GM03348 (cell line): ENCODE measurements around the gene AGPAT4.
"Not testable (repeated sequence)": the region's sequence is repeated elsewhere in the genome, so short reads cannot be mapped to it uniquely, and the experiment has no call there.

Experiments
- DNase-seq: peaks from one replicate; pipeline ENCODE4 v3.0.0; 2012; ENCODE audit warnings: low spot score

AGPAT4 gene

DNA sequence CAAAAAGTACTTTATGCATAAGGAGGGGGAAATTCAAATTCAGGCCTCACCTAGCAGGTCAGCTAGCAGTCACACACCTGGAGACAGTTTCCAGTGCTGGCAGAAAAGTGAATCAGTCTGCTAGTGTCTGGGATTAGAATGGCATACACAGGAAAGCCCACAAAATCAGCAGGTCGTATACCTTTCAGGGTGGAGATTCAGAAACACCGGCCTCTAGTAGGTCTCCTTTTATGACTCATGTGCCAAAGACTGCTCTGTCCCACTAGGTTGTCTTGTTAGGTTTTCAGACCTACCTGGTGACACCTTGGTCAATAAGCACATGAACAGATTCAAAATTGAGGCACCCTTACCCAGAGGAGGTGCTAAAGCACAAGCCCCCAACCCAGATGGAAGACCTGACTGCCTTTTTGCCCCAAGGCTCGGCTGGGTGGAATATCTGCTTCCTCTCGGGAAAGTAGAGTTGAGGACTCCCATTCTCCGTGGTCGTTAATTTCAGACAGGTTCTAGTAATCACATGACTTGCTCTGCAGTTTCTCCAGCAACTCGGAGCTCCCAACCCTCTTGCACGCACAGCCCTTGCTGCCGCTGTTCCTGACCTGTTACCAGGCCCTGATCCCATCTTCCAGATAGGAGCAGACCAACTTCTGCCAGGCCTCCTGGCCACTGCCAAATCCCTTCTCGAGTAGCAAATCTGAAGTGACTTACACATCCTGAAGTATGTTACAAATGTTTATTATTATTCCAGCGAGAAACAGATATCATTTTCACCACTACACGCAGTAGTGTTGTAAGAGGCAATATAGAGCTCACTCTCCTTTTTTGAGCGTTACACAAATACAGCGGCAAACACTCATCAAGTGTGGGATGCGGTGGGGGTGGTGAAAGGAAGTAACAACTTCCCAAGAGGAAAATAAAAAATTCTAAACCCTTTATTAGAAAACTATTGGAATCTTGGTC is 46.6 kb downstream of the AGPAT4 start:
- DNase-seq = no peak

DNA sequence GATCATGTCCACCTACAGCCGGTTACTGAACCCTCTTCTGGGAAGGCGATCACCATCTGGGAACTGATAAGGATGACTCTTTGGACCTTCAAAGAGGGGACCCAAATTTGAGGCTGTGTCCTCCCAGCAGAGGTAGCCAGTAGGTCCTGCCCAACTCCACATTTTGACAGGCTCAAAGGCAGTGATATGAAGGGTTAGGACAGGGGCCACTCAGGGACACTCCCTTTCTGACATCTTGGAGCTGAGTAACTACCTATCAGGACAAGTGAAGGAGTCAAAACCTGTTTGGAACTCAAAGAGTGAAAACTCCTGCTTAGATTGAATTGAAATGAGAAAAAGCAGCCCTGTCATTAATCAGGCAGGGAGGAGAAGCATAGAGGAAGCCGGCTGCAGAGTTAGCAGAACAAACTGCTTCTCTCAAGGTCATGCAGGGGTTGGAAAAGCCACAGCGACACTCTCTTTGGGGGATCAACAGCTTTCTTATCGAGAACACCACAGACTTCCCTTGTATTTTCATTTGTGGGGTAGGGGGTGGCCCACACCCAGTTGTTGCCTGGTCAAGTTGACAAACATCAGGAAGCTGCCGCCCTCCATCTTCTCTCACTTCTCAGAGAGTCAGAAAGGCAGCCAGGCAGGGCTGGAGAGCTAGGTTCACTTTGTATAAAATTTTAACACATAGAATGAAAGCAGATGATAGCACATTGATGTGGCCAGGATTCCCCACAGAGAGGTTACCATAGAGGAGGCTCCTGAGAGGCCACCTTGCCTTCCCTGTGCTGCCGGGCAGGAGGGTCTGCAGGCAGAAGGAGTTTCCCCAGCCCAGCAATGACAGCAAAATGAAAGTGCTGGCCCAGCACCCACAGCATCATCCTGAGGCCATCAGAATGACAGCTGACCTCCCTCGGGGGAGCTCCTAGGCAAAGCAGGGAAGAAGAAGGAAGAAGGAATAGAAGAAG is 47.6 kb downstream of the AGPAT4 start:
- DNase-seq = no peak

DNA sequence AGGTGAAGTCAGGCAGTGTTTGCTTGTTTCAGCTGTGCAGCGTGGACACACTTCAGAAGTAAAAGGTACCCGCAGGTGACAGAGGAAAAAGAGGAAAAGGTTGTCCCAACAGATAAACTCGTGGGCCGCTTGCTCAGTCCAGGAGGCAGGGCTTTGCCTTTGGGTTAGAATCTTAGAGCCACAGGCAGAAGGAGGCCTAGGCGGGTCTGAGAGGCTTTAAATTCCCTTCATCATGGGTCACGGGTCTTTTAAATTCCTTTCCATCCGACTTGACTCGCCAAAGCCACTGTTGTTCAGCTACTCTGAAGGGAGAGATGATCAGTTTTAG is 48.2 kb downstream of the AGPAT4 start:
- DNase-seq = no peak

DNA sequence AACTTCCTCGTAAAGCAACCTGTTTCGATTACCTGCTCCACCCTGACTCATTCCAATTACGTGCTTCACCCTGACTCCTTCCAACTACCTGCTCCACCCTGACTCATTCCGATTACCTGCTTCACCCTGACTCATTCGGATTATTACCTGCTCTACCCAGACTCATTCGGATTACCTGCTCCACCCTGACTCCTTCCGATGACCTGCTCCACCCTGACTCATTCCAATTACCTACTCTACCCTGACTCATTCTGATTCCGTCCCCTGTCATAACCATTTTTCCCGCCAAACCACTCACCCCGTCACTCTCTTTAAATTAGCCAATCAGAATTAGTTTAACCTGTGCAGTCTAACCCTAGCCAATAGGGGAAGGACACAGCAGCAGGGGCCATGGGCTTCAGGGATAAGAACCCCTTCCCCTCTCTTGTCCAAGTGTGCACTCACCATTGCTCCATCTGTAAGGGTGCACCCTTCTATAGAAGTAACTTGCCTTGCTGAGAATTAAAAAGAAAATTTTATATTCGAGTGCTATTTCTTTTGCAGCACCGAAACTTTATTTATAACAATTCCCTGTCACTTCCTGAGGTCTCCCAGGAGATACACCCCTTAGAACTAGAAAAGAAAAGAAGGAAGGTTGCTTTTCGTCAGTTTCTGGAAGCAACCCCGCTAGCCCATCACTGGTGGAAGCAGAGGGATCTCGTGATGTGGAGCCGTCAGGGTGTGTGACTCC is 48.7 kb downstream of the AGPAT4 start:
- DNase-seq = not testable (repeated sequence)

DNA sequence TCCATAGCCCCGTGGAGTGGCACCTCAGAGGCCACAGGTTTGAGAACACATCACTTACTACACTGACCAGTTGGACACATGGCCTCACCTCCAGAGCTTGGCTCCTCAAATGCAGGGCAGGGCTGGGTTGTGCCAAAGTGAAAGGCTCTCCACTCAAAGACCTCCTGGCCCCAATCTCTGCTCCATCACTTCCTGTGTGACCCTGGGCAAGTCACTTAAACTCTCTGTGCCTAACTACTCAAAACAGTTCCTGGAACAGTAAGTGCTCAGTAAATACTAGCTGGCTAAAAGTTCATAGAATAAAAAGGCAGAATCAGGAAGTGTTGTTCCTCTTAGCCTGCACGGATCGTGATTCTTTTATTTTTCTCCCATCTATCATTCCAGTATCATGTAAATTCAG is 50.2 kb downstream of the AGPAT4 start:
- DNase-seq = no peak

DNA sequence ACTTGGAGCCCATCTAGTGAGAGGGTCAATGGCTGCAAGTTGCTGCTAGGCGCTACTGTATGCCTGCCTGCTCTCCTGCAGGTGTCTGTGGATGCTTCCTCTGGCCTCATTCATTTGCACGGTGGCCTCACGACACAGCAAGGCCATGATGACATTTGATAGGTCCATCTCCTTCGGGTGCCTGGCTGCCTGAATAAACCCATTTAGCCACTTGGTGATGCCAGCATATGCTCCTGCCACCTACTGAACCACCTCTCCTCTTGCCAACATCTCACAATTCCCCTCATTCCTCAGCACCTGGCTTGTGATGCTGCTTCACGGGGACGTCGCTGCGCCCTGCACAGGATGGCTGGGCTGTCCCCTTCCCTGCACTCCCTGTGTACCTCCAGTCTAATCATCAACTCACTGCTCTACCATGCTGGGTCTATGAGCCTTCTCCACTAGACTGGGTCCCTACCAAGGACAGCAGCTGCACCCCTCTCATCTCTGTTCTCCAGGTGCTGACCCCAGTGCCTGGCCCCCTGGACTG is 51.1 kb downstream of the AGPAT4 start:
- no peak for DNase-seq

DNA sequence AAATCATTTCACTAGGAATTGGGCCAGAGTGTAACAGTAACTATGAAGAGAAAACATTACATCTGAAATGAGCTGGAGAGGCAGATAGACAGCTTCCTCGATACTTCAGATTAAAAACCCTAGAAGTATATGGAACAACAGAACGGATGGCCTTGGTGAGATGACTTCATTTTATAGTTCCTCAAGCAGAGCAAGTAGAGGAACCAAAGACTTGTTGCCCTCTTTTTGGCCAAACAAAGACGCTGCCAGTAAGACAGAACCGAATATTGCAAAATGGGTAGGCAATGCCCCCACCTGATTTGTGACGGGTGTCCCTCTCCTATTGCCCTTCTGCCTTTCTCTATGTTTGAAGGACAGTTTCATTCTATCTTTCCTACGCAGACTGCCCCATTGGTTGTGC is 53.5 kb downstream of the AGPAT4 start:
- DNase-seq = no peak

DNA sequence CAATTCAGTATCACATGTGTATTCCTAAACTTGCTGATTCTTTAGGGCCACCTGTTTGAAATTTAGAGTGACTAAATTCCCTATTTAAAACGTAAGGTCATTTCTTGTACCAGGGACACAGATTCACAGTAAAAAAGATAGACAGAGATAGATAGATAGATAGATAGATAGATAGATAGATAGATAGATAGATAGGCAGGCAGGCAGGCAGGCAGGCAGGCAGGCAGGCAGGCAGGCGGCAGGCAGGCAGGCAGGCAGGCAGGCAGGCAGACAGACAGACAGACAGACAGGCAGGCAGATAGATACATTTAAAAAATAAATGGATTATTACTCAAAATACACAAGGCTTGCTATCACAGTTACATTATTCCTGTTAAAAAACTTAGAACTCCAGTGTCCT is 54.2 kb downstream of the AGPAT4 start:
- DNase-seq = no peak

DNA sequence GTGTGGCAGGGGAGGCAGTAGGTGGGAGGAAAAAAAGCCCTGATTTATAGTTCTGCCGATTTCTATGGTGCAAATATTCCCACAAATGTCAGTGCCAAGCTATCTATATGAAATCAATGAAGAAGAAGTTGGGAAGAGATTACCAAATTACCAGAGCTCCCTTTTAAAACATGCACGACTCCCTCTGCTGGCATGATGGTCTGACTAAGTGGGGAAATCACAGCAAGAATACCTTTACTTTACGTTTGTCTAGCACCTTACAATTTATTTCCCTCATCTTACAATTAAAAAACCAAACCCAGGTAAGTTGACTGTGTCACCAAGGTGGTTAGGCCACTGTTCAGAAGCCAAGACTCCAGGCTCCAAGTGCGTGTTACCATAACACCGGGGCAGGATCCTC is 55.6 kb downstream of the AGPAT4 start:
- DNase-seq = no peak

DNA sequence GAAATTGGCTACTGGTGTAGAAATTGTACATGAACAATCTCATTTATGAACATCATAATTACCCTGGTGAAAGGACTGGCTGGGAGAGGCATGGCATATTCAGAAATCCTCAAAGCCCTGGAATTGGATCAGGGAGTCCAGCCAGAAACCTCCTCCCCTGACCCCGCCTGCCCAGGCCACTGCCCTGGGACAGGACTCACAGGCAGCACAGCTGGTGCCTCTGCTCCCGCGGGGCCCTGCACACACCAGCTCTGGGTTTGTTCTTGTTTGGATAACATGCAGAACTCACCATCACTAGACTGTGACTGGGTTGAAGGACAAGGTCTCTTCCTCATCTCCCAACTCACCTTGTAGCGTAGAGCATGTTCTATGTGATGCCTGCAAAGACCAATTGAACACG is 56.2 kb downstream of the AGPAT4 start:
- no peak for DNase-seq

DNA sequence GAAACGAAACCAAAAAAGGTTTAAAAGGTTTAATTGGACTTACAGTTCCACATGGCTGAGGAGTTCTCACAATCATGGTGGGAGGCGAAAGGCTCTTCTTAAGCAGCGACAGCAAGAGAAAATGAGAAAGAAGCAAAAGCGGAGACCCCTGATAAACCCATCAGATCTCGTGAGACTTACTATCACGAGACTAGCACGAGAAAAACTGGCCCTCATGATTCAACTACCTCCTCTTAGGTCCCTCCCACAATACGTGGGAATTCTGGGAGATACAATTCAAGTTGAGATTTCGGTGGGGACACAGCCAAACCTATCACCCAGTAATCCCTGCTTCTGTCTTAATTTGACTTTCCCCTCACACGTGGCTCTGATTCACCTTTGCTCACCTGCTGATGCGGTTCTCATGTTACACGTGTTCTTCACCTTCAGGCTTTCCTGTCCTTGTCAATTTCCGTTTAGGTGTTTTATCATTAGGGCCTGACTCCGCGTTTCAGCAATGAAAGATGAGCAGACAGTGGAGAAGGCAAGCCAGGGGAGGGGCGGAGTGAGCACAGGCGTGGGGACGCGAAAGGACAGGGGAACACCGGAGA is 57.1 kb downstream of the AGPAT4 start:
- DNase-seq = no peak

DNA sequence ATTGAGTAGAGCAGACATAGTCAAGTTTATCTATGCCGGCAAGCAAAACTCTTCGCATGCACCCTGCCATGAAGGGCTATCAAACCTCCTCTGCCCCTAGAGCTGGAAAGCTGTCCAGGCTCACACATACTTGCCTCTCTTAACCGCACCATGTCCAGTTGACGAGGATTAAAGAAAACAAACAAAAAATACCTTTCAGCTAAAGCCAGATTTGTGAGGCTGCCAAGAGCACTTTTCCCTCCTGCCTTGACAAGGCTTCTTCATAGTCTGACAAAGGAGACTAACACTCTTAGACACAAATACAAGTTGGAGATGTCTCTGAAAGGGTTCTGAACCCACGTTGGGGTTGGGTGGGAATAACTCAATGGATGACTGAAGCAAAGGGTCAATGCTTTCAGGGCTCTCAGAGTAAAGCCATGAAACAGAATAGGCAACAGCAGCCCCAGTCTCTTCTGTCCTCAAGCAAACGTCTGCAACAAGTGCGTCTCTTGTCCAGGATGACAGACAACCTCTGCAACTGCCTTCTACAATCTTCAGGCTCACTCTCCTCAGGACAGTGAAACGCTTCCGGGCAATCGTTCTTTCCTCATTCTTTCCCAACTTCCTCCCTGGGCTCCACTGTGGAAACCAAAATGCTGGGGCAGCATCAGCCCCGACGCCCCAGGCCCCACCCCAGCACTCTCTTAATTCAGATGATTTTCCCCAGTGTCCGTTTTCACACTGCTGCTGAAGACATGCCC is 57.8 kb downstream of the AGPAT4 start:
- no peak for DNase-seq

DNA sequence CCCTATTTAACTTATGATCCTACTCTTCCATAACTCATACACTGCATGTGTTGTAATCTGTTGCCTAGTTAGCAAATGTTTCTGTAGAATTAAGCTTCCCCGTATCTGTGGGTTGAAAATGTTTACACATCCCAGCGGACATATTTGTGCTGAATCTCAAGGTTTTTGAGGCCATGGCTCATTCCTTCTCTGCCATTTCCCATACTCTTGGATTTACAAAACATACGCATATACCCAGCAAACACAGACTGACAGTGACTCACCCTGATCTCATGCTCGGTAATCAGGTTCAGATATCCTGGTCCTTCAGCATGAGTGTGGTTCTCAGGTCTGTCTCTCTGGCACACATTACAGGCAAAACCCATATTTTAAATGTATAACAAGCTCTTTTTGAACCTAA is 58.7 kb downstream of the AGPAT4 start:
- DNase-seq = peak; percentile 77

DNA sequence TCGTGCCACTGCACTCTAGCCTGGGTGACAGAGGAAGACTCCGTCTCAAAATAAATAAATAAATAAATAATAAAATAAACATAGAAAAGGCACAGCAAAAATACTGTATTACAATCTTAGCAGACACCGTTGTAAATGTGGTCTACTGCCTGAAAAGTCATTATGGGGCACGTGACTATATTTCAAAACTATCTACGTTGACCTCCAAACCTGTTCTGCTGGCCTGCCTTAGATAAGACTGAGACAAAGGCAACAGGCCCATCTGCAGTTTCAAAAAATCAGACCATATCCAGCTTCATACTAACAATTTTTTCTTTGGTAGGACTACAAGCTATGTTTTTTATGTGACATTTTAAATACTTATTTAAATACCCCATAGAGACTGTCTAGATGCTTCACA is 59.1 kb downstream of the AGPAT4 start:
- DNase-seq = no peak

DNA sequence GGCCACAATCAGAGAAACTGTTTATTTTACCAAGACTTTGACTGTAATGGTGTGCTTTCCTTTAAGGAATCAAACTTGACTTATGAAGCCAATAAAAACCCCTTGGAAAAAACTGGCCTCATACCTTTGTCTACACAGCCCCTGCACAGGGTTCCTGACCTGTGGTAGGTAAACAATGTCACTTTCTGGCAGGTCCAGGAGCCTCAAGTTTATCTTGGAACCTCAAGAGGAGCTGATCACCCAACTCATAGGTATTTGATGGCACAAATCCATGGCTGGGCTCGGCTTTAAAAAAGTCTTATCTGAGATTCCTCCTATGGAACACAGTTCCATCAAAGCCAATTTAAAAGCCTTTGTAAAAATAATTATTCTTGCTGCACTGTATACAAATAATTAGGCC is 61.0 kb downstream of the AGPAT4 start:
- no peak for DNase-seq

DNA sequence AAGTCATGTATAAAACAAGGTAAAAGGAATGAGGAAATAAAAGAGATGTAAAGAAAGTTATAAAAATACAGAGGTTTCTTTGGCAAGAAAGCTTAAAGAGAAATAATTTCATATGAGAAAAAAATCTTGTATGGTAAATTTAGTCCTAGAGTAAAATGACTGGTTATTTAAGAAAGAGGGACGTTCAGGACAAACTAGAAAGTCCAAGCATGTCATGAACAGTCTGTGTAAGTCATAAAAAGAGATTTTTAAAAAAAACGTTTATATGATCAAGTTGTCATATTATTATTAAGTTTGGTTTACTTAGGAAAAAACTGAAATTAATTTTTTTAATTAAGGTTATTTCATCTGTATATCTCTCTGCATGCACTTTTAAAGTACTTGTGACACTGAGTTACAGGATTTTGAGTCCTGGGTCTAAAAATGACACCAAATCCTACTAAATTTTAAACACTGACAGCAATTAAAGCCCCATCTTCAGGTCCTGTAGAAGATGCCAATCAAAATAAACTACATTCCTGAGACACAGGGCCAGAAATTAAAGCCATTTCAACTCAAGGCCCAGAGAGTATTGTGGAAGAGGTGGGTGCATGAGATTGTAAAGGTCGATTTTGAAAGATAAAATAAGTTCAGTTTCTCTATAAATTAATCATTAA is 62.4 kb downstream of the AGPAT4 start:
- no peak for DNase-seq

DNA sequence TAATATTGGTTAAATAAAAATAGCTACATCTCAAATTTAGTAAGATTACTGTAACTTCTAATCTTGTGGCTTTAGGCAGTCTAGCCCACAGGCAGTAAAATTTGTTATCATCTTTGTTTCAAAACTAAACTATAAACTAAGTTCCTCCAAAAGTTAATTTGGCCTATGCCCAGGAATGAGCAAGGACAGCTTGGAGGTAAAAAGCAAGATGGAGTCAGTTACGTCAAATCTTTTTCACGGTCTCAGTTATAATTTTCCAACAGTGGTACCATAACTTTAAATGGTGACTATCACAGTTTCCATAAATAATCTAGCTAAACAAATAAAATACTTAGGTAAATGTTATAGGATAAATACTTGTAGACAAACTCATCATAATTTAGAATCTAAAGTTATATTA is 63.0 kb downstream of the AGPAT4 start:
- DNase-seq = no peak

DNA sequence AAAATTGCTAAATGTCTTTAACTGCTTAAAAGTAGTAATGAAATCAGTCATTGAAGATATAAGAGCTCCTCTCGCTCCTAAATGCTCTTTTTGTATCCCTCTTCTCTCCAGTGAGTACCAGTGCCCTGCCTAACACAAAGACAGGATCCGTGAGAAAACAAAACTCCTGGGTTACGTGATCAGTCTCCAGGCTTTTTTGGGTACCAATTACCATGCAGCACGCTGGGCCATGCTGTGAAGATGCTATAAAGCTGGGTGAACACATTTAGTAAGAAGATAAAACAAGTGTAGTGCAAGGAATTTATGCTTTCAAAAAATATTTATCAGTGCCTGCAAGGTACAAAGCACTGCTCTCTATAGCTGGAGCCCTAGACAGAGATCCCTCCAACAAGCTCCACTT is 66.7 kb downstream of the AGPAT4 start:
- no peak for DNase-seq

DNA sequence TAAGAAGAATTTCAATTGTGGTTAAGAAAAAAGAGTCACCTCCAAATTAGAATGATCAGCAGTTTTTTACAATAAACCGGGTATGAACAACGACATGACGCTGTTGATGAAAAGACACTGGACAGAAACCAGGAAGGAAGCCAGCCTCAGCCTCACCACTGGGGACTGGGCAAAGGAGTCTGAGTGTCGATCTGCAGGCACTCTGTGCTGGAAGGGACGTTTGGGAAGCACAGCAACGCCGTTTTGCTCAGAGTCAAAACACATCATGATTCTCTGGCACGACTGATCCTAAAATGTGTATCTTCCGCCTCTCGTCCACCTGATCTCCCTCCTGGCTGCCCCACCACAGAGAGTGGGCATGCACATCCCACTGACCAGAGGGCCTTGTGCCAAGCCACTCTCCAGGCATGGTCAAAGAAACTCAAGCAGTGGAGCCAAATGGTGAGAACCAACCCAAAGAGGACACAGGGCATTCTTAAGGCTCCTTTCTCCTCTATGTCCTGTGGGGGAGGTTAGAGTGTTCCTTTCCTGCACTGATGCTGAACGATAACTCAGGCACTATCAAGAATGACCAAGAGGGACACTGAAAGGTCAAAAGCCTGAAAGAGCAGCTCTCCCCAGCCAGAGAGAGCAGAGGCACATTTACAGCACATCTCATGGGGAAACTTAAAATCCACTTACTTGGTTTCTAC is 68.8 kb downstream of the AGPAT4 start:
- no peak for DNase-seq
